ENCODE data around the gene SPG21.

DNA sequence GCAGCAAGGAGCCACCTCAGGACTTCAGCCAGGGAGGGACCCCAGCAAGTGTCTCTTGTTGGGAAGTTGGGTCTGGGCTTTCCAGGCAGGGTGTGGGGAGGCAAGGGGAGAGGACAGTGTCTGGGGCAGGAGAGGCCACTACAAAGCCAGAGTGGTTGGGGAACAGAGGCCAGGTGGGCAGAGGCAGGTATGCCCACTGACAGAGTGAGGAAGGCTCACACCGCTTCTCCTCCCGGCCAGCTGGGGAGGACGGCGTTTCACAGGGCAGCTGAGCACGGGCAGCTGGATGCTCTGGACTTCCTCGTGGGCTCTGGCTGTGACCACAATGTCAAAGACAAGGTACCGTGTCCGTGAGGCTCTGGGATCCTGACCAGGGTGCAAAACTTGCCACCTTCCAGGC is 63.1 kb downstream of the SPG21 start:
- no peak for TF ChIP-seq EZH2 (IDR thresholded peaks at IDR 0.05; ENCODE audit: borderline replicate concordance, insufficient read depth, low read depth, low read length, poor library complexity, severe bottlenecking)
- TF ChIP-seq, protein P1, sequence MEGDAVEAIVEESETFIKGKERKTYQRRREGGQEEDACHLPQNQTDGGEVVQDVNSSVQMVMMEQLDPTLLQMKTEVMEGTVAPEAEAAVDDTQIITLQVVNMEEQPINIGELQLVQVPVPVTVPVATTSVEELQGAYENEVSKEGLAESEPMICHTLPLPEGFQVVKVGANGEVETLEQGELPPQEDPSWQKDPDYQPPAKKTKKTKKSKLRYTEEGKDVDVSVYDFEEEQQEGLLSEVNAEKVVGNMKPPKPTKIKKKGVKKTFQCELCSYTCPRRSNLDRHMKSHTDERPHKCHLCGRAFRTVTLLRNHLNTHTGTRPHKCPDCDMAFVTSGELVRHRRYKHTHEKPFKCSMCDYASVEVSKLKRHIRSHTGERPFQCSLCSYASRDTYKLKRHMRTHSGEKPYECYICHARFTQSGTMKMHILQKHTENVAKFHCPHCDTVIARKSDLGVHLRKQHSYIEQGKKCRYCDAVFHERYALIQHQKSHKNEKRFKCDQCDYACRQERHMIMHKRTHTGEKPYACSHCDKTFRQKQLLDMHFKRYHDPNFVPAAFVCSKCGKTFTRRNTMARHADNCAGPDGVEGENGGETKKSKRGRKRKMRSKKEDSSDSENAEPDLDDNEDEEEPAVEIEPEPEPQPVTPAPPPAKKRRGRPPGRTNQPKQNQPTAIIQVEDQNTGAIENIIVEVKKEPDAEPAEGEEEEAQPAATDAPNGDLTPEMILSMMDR (IDR thresholded peaks at IDR 0.05) = no peak

All from B cell (primary cell).